HG03442 (cell line): ENCODE measurements around the gene UBE2E2.
A peak's percentile ranks its signal among the peaks of the same experiment; 100 is the strongest.

Experiments
- ATAC-seq: cut with Tn5 transposase; IDR thresholded peaks from one replicate; pipeline ENCODE4 v1.9.1; 2021; ENCODE audit warnings: mild to moderate bottlenecking, moderate library complexity; ENCODE audit not compliant: unreplicated experiment

Gene UBE2E2

GRCh38 chr3:23567917-23568316 is 364.8 kb downstream of the UBE2E2 start:
- peak; percentile 60 for ATAC-seq

DNA sequence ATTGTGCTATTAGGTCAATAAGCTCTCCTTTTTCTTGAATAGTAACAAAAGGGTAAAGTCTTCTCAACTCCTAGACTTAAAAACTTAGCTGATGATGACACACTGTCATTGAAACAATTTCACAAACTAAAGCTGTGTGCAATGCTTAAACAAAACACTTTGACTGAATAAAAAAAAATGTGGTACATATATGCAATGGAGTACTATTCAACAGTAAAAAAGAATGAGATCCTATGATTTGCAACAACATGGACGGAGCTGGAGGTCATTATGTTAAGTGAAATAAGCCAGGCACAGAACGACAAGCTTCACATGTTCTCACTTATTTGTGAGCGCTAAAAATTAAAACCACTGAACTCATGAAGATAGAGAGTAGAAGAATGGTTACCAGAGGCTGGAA is 370.7 kb downstream of the UBE2E2 start:
- no peak for ATAC-seq

DNA sequence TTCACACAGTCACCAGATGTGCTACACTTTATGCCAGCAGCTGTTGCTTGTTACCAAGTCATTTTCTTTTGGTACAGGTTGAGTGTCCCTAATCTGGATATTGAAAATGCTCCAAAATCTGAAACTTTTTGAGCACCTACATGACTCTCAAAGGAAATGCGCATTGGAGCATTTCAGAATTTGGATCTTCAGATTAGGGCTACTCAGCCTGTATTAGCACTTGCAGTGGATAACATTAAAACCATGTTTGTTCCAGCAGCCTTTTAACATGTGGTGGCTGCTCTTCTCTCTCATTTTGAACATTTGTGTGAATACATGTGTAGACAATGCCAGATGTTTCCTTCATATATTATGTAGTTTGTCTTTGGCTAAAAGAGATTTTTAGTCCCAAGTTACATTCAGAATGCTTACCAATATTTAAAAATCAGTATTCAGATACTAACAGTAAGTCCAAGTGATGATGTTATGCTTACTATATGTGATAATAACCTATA is 371.7 kb downstream of the UBE2E2 start:
- ATAC-seq: no peak

DNA sequence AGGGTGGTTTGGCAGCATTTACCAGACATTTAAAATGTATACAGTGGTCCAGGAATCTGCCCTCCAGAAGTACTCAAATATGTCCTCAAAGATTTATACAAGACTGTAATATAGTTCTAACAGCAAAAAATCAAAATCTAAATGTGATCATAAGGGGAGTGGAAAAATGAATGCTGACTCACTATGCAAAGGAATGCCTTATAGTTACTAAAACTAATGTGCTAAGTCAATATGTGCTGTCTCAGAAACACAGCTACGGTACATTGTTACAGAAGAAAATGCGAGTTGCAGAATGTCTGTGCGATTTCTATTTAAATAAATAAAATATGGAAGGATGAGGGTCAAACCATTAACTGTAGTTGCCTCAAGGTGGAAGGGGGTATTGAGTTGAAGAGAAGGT is 372.6 kb downstream of the UBE2E2 start:
- ATAC-seq: no peak

DNA sequence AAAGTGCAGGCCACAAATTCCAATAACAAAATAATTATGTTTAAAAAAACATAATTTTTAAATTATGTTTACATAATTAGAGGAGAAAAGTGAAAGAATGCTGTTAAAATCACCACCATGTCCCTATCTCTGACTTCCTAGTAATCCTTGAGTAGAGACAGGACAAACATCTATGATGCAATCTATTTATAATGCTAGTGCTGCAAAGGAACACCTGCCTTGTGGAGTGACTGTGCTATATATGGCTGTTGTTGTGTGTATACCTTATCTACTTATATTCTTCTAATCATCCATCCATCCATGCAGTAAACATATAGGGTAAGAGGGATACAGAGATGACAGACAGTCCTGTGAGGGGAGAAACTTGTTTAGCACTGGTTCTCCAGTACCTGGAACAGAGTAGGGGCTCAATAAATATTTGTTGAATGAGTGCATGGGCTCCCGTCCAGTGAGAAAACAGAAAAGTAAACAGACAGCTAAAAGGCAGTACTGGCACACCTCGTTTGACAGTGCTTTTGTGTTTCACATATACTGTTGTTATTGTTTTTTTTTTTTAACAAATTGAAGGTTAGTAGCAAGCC is 373.3 kb downstream of the UBE2E2 start:
- ATAC-seq: no peak

- ATAC-seq: no peak
Measured at GRCh38 chr3:23580096-23580713, 377.1 kb downstream of the UBE2E2 start.

DNA sequence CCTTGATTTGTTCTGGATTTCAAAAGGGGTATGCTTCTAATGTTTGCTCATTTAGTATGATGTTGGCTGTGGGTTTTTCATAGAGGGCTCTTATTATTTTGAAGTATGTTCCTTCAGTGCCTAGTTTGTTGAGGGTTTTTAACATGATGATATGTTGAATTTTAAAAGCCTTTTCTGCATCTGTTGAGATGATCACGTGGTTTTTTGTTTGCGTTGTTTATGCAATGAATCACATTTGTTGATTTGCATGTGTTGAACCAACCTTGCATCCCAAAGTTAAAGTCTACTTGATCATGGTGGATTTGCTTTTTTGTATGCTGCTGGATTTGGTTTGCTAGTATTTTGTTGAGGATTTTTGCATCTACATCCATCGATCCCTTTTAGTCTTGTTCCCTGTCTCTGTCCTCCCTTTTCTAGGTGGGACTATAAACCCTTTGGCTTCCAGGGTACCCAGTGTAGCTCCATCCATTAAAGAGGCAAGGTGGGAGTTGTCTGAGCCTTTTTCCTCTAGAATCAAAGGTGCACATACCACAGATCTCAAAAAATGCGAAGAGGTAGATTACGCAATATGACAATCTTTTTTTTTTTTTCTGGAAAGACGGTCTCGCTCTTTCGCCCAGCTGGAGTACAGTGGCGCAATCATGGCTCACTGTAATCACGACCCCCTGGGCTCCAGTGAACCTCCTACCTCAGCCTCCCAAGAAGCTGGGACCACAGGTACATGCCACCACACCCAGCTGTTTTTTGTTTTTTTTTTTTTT is 381.0 kb downstream of the UBE2E2 start:
- no peak for ATAC-seq

- ATAC-seq: no peak
Measured at GRCh38 chr3:23587513-23587912, 384.4 kb downstream of the UBE2E2 start.

- no peak for ATAC-seq
Measured at GRCh38 chr3:23588547-23588946, 385.4 kb downstream of the UBE2E2 start.

DNA sequence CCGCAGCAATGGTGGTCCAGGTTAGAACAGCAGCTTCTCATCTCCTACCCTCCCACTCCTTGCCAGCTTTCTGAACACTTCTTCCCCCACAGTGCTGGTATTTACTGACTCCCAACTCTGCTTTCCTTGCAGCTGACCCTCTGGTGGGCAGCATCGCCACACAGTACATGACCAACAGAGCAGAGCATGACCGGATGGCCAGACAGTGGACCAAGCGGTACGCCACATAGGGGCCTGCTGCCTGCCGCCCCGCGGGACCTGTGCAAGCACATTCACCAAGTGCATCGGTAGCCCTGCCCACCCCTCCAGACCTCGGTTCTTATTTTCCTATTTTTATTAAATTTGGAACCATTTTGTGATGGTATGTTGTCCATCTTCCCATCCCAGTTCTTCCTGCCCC is 386.5 kb downstream of the UBE2E2 start:
- no peak for ATAC-seq

- ATAC-seq: peak; percentile 89
Measured at GRCh38 chr3:23590424-23591273, 387.5 kb downstream of the UBE2E2 start.

DNA sequence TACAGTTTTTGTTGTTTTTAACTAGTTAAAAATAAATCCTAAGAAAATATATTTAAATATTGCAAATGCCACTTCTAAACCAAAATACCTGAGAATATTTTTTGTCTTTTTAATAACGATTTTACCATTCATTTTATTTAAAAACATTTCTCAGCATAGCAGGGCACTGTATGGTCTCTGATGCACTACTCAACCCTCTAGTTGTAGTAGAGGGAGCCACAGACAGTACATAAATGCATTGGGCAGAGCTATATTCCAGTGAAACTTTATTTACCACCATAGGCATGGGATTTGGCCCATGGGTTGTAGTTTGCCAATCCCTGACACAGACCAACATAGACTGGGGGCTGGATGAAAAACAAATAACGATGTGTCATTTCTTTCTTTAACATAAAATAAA is 388.2 kb downstream of the UBE2E2 start:
- no peak for ATAC-seq

DNA sequence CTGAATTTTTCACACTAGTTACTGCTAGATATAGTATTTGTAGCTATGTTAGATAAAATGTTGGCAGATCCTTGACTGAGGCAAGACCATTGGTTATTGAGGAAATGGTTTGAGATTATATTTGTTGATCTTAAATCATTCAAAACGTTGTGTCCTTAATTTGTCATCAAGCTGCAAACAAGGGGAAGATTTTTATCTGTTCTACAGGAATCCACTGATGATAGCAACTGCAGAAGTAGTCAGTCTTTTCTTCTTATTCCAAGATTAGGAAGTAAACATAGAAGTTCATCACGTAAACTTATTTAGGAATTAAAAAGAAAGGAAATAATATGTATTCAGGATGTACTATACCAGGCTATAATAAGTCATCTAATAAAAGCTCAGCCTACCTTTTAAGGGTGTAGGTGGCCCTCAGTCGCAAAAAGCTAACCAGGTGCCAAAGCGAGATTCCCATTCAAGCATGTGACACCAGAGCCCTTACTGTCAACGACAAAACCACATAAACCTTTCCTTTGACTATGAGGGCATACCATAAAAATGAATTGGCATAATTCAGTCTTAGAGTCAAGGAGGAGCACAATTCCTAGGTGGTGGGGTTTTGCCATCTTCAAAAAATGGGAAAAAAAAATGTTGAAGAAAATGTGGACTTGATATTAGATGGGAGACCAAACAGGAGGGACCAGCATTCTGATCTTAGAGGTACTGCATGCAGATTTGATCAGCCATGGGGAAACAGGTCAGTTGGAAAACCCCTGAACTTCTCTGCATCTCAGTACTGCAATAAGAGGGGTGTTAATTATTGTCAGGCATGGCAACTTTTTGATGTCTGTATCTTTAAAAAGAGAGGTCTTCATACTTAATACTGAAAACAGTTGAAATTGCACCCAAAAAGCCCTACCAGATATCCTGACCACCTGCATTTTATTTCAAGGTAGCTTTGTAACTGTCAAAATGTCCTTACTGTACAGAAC is 390.1 kb downstream of the UBE2E2 start:
- ATAC-seq: peak; percentile 36

DNA sequence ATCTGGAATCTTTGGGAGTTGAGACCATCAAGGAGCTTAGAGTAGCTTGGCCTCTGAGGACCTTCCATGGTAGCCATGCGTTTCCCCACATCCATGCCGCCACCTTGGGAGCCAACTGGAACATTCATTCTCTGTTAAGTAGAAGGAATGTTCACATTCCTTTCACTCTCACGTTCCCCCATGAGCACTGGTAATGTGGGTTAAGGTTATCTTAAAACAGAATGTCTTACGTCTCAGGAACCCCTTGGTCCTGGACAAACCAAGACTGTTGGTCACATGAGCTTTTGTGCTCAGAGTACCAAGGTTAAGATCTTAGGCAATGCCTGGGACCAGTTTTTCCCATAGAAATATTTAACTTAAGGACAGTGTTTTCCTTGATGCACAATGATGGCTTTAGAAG is 390.9 kb downstream of the UBE2E2 start:
- no peak for ATAC-seq

DNA sequence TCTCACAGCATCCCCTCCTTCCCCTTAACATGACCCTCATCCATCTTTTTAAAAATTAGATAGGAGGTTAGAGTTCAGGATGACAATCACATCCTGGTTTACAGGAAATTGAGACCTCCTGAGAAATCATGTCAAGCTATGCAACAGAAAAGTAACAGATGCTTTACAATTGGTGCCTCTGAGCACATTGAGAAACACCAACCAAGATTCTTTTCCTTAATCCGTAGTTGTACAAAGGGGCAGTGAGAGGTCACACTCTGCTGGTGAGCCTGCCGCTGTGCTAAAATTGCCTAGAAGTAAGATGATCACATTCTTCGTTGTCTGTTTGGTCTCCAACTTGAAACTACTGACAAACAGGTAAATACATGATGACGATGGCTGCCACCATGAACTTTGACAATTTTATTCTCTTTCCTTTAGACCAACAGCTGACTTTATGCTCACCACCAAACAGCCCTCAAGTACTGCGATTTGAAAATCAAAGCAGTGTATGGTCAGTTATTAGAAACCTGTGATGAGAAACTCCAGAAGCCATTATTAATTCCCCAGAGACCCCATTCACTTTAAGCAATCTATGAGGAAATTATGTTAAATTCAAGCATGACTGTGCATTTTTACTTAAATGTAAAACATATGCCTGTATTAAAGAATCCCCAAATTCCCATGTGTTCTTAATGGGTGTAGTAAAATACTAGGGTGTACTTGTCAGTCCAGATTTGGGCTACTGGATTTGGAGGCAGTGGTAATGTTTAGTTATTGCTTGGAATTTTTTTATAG is 392.0 kb downstream of the UBE2E2 start:
- no peak for ATAC-seq

GRCh38 chr3:23595851-23596250 is 392.7 kb downstream of the UBE2E2 start:
- ATAC-seq: no peak

- ATAC-seq: no peak
Measured at GRCh38 chr3:23600167-23600871, 397.2 kb downstream of the UBE2E2 start.

DNA sequence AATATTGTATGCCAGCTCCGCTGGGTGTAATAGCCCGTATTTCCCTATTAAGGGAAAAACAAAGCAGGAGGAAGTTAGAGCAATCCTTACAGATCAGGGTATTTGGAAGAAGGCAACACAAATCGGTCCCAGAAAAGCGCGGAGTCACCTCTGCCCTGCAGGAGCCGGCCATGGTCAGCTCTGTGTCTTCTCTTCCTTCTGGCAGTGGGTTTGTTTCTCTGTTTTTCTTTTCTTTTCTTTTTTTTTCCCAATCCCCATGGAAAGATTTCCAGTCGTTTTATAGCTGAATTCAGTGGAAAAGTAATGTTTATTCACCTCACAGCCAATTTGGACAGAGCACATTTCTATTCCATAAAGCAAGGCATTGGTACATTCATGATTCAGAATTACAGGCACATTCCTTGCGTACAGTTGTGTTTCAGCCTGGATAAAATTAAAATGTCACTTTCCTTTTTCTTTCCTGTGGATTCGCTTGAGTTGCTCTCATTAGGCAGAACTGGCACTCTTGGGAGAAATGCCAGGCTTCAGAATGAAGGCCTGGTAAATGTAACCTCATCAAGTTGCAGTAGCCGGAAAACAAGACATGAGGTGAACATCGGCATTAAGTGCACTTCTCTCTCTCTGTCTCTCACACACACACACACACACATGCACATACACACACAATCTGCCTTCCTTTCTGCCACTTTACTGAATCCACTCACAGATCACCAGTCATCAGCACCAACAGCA is 398.1 kb downstream of the UBE2E2 start:
- no peak for ATAC-seq
